Tibial nerve (tissue), 4 donors: ENCODE measurements around the gene LBP.

Experiments
- EP300 ChIP-seq, 2 donors: sonication (generic); formaldehyde crosslinking; IDR thresholded peaks; one replicate each; pipeline ENCODE4 v1.6.1; 2017; ENCODE audit warnings: antibody characterized with exemption in 2 of 2, mild to moderate bottlenecking in 1 of 2
- TF ChIP-seq, protein P1 (sequence below), 5 experiments: fragments of 200-600 bp in 3 of 5; fragments of 450-650 bp in 2 of 5; sonication (generic) in 3 of 5; IDR thresholded peaks; one replicate each; pipeline ENCODE4 v1.5.1; 2016 to 2019; ENCODE audit warnings: antibody characterized with exemption in 5 of 5, mild to moderate bottlenecking in 3 of 5, moderate library complexity in 2 of 5

DNA sequence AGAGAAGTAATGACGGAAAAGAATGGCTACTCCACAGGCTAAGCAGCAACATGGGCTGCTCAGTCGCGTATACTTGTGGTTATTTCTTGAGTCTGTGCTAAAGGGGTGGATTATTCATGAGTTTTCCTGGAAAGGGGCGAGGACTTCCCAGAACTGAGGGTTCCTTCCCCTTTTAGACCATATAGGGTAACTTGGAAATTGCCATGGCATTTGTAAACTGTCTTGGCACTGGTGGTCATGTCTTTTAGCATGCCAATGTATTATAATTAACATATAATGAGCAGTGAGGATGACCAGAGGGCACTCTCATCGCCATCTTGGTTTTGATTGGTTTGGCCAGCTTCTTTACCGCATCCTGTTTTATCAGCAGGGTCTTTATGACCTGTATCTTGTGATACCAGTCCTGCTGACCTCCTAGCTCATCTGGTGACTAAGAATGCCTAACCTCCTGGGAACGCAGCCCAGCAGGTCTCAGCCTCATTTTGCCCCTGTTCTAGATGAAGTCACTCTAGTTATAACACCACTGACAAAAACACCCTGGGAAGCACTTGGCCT is 11.4 kb downstream of the LBP start:
- TF ChIP-seq, protein P1, sequence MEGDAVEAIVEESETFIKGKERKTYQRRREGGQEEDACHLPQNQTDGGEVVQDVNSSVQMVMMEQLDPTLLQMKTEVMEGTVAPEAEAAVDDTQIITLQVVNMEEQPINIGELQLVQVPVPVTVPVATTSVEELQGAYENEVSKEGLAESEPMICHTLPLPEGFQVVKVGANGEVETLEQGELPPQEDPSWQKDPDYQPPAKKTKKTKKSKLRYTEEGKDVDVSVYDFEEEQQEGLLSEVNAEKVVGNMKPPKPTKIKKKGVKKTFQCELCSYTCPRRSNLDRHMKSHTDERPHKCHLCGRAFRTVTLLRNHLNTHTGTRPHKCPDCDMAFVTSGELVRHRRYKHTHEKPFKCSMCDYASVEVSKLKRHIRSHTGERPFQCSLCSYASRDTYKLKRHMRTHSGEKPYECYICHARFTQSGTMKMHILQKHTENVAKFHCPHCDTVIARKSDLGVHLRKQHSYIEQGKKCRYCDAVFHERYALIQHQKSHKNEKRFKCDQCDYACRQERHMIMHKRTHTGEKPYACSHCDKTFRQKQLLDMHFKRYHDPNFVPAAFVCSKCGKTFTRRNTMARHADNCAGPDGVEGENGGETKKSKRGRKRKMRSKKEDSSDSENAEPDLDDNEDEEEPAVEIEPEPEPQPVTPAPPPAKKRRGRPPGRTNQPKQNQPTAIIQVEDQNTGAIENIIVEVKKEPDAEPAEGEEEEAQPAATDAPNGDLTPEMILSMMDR (IDR thresholded peaks at IDR 0.05), result no peak
- TF ChIP-seq EP300 (IDR thresholded peaks at IDR 0.05), result no peak
